Ovary (tissue), 3 donors: ENCODE results near the gene EBF3.

ENCODE experiments used
- CTCF ChIP-seq, 3 donors: fragments of 450-650 bp in 2 of 3; fragments of 200-600 bp in 1 of 3; IDR thresholded peaks; one replicate each; pipeline versions ENCODE4 v1.5.1 to v1.8.0; 2016 to 2022; ENCODE audit warnings: antibody characterized with exemption in 3 of 3, mild to moderate bottlenecking in 1 of 3
- POLR2A ChIP-seq: fragments of 450-650 bp; IDR thresholded peaks from one replicate; pipeline ENCODE4 v1.6.1; 2017; ENCODE audit warnings: antibody characterized with exemption, mild to moderate bottlenecking, moderate library complexity
- donor health status: DM: no; HTN: no; CAD: no.

GRCh38 chr10:129921065-129921670 is 42.9 kb downstream of the EBF3 start:
- TF ChIP-seq CTCF (IDR thresholded peaks at IDR 0.05) (no peak), POLR2A (no peak)
